Glutamatergic neuron (in vitro differentiated cells): Measurements from ENCODE around the gene UBE3C. TPM values are rescaled to one million over a fixed set of nuclear protein-coding genes. Genes with fewer than 3 reads are reported as not detected.

Experiments
- DNase-seq: peaks from one replicate; pipeline ENCODE4 v3.0.0; 2022
- H3K27ac Mint-ChIP-seq: one replicate; pipeline ENCODE4 v1.8.0; 2020; ENCODE audit warnings: mild to moderate bottlenecking, mixed read lengths, inconsistent platforms; ENCODE audit not compliant: unreplicated experiment
- H3K27me3 Mint-ChIP-seq: one replicate; pipeline ENCODE4 v1.8.0; 2020; ENCODE audit warnings: mild to moderate bottlenecking, moderate library complexity, mixed read lengths, inconsistent platforms; ENCODE audit not compliant: unreplicated experiment
- H3K36me3 Mint-ChIP-seq: one replicate; pipeline ENCODE4 v1.8.0; 2020; ENCODE audit warnings: mild to moderate bottlenecking, mixed read lengths, inconsistent platforms; ENCODE audit not compliant: unreplicated experiment
- H3K4me1 Mint-ChIP-seq: one replicate; pipeline ENCODE4 v1.8.0; 2020; ENCODE audit warnings: mild to moderate bottlenecking, low read depth, mixed read lengths, inconsistent platforms; ENCODE audit not compliant: unreplicated experiment
- H3K4me3 Mint-ChIP-seq: one replicate; pipeline ENCODE4 v1.8.0; 2020; ENCODE audit warnings: mild to moderate bottlenecking, mixed read lengths, inconsistent platforms; ENCODE audit not compliant: unreplicated experiment
- H3K9me3 Mint-ChIP-seq: one replicate; pipeline ENCODE4 v1.8.0; 2020; ENCODE audit warnings: mild to moderate bottlenecking, moderate library complexity, mixed read lengths, inconsistent platforms; ENCODE audit not compliant: unreplicated experiment
- total RNA-seq: library from RNA; stranded (reverse); fragmentation: NEBNext Ultra II Directional; extraction: Animal tissue kit (Norgen Biotek cat#: 25700); gene quantifications from one replicate; pipeline ENCODE4 v1.2.1, GENCODE V29; 2021; ENCODE audit not compliant: unreplicated experiment
- TF ChIP-seq, protein P1 (sequence below): fragments of 200-600 bp; sonication (generic); IDR thresholded peaks from one replicate; pipeline ENCODE4 v1.5.0; 2021; ENCODE audit not compliant: partially characterized antibody, unreplicated experiment

Gene UBE3C
- total RNA-seq, 1 donor from 2014 or later: 52.5 TPM

GRCh38 chr7:157280216-157280841 lies 141.6 kb downstream of the UBE3C start:
- no peak overlapping the region for H3K4me3 Mint-ChIP-seq
- H3K27ac Mint-ChIP-seq: no peak overlapping the region
- peaks cover 2% of the 10 kb centered on the region for H3K4me1 Mint-ChIP-seq
- TF ChIP-seq, protein P1, sequence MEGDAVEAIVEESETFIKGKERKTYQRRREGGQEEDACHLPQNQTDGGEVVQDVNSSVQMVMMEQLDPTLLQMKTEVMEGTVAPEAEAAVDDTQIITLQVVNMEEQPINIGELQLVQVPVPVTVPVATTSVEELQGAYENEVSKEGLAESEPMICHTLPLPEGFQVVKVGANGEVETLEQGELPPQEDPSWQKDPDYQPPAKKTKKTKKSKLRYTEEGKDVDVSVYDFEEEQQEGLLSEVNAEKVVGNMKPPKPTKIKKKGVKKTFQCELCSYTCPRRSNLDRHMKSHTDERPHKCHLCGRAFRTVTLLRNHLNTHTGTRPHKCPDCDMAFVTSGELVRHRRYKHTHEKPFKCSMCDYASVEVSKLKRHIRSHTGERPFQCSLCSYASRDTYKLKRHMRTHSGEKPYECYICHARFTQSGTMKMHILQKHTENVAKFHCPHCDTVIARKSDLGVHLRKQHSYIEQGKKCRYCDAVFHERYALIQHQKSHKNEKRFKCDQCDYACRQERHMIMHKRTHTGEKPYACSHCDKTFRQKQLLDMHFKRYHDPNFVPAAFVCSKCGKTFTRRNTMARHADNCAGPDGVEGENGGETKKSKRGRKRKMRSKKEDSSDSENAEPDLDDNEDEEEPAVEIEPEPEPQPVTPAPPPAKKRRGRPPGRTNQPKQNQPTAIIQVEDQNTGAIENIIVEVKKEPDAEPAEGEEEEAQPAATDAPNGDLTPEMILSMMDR: no peak
- DNase-seq: no peak
- H3K27me3 Mint-ChIP-seq: no peaks in the 10 kb centered on the region
- peaks cover 4% of the 10 kb centered on the region for H3K36me3 Mint-ChIP-seq
- peaks cover 13% of the 10 kb centered on the region for H3K9me3 Mint-ChIP-seq

DNA sequence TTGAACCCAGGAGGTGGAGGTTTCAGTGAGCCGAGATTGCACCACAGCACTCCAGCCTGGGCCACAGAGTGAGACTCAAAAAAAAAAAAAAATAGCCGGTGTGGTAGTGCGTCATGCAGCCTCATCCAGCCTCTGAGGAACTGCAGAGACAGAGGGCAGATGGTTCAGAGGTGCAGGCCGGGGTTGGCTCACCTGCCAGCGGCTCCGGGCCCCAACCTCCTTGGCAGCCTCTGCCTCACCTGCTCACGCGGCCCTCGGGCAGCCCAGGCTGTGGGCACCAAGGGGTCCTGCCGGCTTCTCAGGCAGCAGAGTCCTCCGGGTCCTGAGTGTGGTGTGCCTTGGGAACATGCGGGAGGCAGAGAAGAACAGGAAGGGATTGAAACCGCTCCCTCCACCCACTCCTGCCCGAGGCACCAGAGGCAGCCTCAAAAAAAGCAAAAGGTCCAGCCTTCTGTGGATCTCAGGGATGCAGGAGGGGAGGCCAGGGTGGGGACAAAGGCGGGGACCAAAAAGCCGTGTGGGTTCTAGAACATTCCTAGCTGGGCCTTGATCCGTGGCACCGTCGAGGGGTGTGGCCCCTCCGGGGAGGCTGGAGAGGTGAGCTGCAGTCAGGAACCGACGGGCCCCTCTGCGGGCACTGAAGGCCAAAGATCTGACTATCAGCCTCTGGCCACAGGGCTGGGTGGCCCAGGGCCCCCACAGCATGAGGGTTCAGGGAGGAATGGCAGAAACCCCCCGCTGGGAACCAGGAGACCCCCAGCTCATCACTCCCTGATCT lies 142.7 kb downstream of the UBE3C start:
- Mint-ChIP-seq H3K27me3 (no peaks in the 10 kb centered on the region), H3K36me3 (peaks cover 4% of the 10 kb centered on the region), H3K27ac (no peak overlapping the region), H3K4me3 (no peak overlapping the region), H3K9me3 (peaks cover 12% of the 10 kb centered on the region), H3K4me1 (peaks cover 2% of the 10 kb centered on the region)
- no peak for DNase-seq
- TF ChIP-seq, protein P1: no peak

- H3K27me3 Mint-ChIP-seq: no peaks in the 10 kb centered on the region
- H3K4me3 Mint-ChIP-seq: no peak overlapping the region
- H3K4me1 Mint-ChIP-seq: no peaks in the 10 kb centered on the region
- DNase-seq: no peak
- TF ChIP-seq, protein P1: no peak
- peaks cover 4% of the 10 kb centered on the region for H3K36me3 Mint-ChIP-seq
- H3K9me3 Mint-ChIP-seq: peaks cover 10% of the 10 kb centered on the region
- no peak overlapping the region for H3K27ac Mint-ChIP-seq
Measured at GRCh38 chr7:157282141-157282801, 143.5 kb downstream of the UBE3C start.

GRCh38 chr7:157284229-157285014 lies 145.7 kb downstream of the UBE3C start:
- Mint-ChIP-seq H3K4me3 (no peak overlapping the region), H3K36me3 (peaks cover 4% of the 10 kb centered on the region), H3K9me3 (peaks cover 11% of the 10 kb centered on the region), H3K4me1 (no peaks in the 10 kb centered on the region), H3K27me3 (peaks cover 3% of the 10 kb centered on the region), H3K27ac (no peak overlapping the region)
- no peak for DNase-seq
- TF ChIP-seq, protein P1: no peak
